ENCODE measurements around the gene FAM3A. TPM values are rescaled to one million over a fixed set of nuclear protein-coding genes. Genes with fewer than 3 reads are reported as not detected.

The FAM3A gene
- total and polyA plus RNA-seq, 2 of the 4 experiments (the other 2 are of a cell fraction), result 14.0 to 47.2 TPM

DNA sequence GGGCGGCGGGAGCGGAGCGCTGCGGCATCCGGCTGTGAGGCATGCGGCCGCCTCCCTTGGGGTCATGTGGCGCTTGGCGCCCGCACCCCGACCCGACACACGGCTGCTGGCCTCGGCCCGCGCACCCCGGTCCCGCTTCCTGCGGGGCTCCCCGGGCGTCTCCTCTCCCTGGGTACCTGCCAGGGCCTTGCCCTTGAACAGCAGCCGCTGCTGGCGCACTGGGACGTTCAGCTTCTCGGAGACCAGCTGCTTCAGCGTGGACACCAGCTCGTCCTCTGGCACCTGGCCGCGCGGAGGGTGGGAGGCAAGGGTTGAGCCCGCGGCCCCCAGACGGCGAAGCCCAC lies 30.0 kb downstream of the FAM3A start:
- CTCF ChIA-PET, result no interaction called here
- BruUV-seq (replicated peaks), result no TSS peak

More for the DNA sequence above, 30.0 kb downstream of the FAM3A start:
- H3K36me3 ChIP-seq (ENCODE audit: control insufficient read depth, insufficient read depth, low read length), result peaks cover 16% of the 10 kb centered on the region; the same call in 1 of the 2 replicates
- H3K79me1 ChIP-seq (ENCODE audit: low read depth in 1 of 2, low read length in 2 of 2), result peaks cover 3 to 38% of the 10 kb centered on the region in 2 experiments; a peak in 3 of 4 replicates
- peaks cover 4% of the 10 kb centered on the region; the same call in 1 of the 2 replicates for H3K4me1 ChIP-seq (ENCODE audit: control insufficient read depth, insufficient read depth, low read length)
- H2BK5ac ChIP-seq (ENCODE audit: low read depth, low read length, poor library complexity, severe bottlenecking), result peak overlapping the region; percentile 43
- H3K9ac ChIP-seq (ENCODE audit: low read depth, low read length), result peak overlapping the region; percentile 86
- 36% methylated on average over 19 of the region's 35 CpGs; no CpG with 5 or more reads in 1 of the 2 experiments for WGBS, 2 experiments (ENCODE audit: extremely low coverage in 2 of 2, insufficient read length in 1 of 2)
- H2BK120ac ChIP-seq (ENCODE audit: low read depth, low read length), result no peak overlapping the region
- DNase-seq, result no peak
- H2AFZ ChIP-seq (replicated peaks; ENCODE audit: low read length, poor library complexity), result peak overlapping the region; percentile 69
- peak overlapping the region; percentile 24 to 78; a peak in 3 of 4 replicates for H4K8ac ChIP-seq (ENCODE audit: low read depth in 2 of 2, low read length in 2 of 2)
- H3K23ac ChIP-seq (ENCODE audit: low read depth, low read length), result no peak overlapping the region
- H3K9me3 ChIP-seq (ENCODE audit: control insufficient read depth, insufficient read depth, low read length), result no peaks in the 10 kb centered on the region
- no peaks in the 10 kb centered on the region for H3K27me3 ChIP-seq (ENCODE audit: control insufficient read depth, insufficient read depth, low read length)
- peak overlapping the region; percentile 64 for H3K4me2 ChIP-seq (ENCODE audit: low read depth, low read length)
- peak overlapping the region; percentile 62; the same call in 1 of the 2 replicates for H4K91ac ChIP-seq (ENCODE audit: insufficient read depth, low read depth, low read length)
- peak overlapping the region; percentile 46 for H4K5ac ChIP-seq (ENCODE audit: low read depth, low read length)
- dilution Hi-C loops (cut with HindIII; ENCODE audit: low sequenced_read_pairs, unreplicated experiment) (no loop called here), in situ Hi-C loops (cut with MboI; ENCODE audit: low sequenced_read_pairs) (no loop called here), intact Hi-C loops (cut with micrococcal nuclease) (no loop called here)
- peak overlapping the region; percentile 68 for H3K4ac ChIP-seq (ENCODE audit: low read depth, low read length)
- H3K9me1 ChIP-seq (ENCODE audit: insufficient read depth, low read length), result peaks cover 8% of the 10 kb centered on the region; the same call in 1 of the 2 replicates
- peaks cover 4% of the 10 kb centered on the region; the same call in 1 of the 2 replicates for H4K20me1 ChIP-seq (ENCODE audit: insufficient read depth, low read length)
- H2AK5ac ChIP-seq (ENCODE audit: low read depth, low read length), result peak overlapping the region; percentile 67; the same call in 1 of the 2 replicates
- H2BK15ac ChIP-seq (ENCODE audit: low read depth, low read length), result no peak overlapping the region
- peak overlapping the region; percentile 82; the same call in 1 of the 2 replicates for H3K14ac ChIP-seq (replicated peaks; ENCODE audit: low read depth, low read length)
- no peak overlapping the region for H3K18ac ChIP-seq (ENCODE audit: low read depth, low read length)
- peak overlapping the region; percentile 86 for H3K4me3 ChIP-seq (ENCODE audit: insufficient read depth, low read depth, low read length)
- POLR2A ChIA-PET (ENCODE audit: unreplicated experiment), result interaction anchor here (0.6 kb wide), 1 partner anchor 36 kb away, joined by 6 read pairs; no protein-coding TSS in a partner anchor
- peak overlapping the region; percentile 99 for H2AK9ac ChIP-seq (replicated peaks; ENCODE audit: low read depth, low read length, poor library complexity)
- 0 out of 2 replicates have a peak overlapping the region, but pooled peaks have one; percentile 41 for H3K56ac ChIP-seq (ENCODE audit: extremely low read depth, insufficient read depth, low read length)
- TF ChIP-seq, protein P1, sequence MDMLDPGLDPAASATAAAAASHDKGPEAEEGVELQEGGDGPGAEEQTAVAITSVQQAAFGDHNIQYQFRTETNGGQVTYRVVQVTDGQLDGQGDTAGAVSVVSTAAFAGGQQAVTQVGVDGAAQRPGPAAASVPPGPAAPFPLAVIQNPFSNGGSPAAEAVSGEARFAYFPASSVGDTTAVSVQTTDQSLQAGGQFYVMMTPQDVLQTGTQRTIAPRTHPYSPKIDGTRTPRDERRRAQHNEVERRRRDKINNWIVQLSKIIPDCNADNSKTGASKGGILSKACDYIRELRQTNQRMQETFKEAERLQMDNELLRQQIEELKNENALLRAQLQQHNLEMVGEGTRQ (IDR thresholded peaks at IDR 0.05; ENCODE audit: low read depth, low read length), result peak; percentile 34; the same call in 1 of the 2 replicates
- TF ChIP-seq RAD21 (IDR thresholded peaks at IDR 0.05; ENCODE audit: low read length), result no peak
- peak overlapping the region; percentile 83 for H3K27ac ChIP-seq (ENCODE audit: insufficient read depth, low read length)
- H2BK20ac ChIP-seq (ENCODE audit: low read depth, low read length), result no peak overlapping the region
- ATAC-seq (ENCODE audit: low read depth), result no peak
